Glutamatergic neuron (in vitro differentiated cells): ENCODE measurements around the gene PPM1L. TPM values are rescaled to one million over a fixed set of nuclear protein-coding genes. Genes with fewer than 3 reads are reported as not detected.
A peak's percentile ranks its signal among the peaks of the same experiment; 100 is the strongest.
"Not testable (repeated sequence)": the region's sequence is repeated elsewhere in the genome, so short reads cannot be mapped to it uniquely, and the experiment has no call there.

Source experiments
- DNase-seq: peaks from one replicate; pipeline ENCODE4 v3.0.0; 2022
- H3K27ac Mint-ChIP-seq: one replicate; pipeline ENCODE4 v1.8.0; 2020; ENCODE audit warnings: mild to moderate bottlenecking, mixed read lengths, inconsistent platforms; ENCODE audit not compliant: unreplicated experiment
- H3K27me3 Mint-ChIP-seq: one replicate; pipeline ENCODE4 v1.8.0; 2020; ENCODE audit warnings: mild to moderate bottlenecking, moderate library complexity, mixed read lengths, inconsistent platforms; ENCODE audit not compliant: unreplicated experiment
- H3K36me3 Mint-ChIP-seq: one replicate; pipeline ENCODE4 v1.8.0; 2020; ENCODE audit warnings: mild to moderate bottlenecking, mixed read lengths, inconsistent platforms; ENCODE audit not compliant: unreplicated experiment
- H3K4me1 Mint-ChIP-seq: one replicate; pipeline ENCODE4 v1.8.0; 2020; ENCODE audit warnings: mild to moderate bottlenecking, low read depth, mixed read lengths, inconsistent platforms; ENCODE audit not compliant: unreplicated experiment
- H3K4me3 Mint-ChIP-seq: one replicate; pipeline ENCODE4 v1.8.0; 2020; ENCODE audit warnings: mild to moderate bottlenecking, mixed read lengths, inconsistent platforms; ENCODE audit not compliant: unreplicated experiment
- H3K9me3 Mint-ChIP-seq: one replicate; pipeline ENCODE4 v1.8.0; 2020; ENCODE audit warnings: mild to moderate bottlenecking, moderate library complexity, mixed read lengths, inconsistent platforms; ENCODE audit not compliant: unreplicated experiment
- total RNA-seq: library from RNA; stranded (reverse); fragmentation: NEBNext Ultra II Directional; extraction: Animal tissue kit (Norgen Biotek cat#: 25700); gene quantifications from one replicate; pipeline ENCODE4 v1.2.1, GENCODE V29; 2021; ENCODE audit not compliant: unreplicated experiment
- TF ChIP-seq, protein P1 (sequence below): fragments of 200-600 bp; sonication (generic); IDR thresholded peaks from one replicate; pipeline ENCODE4 v1.5.0; 2021; ENCODE audit not compliant: partially characterized antibody, unreplicated experiment

The PPM1L gene
- total RNA-seq, 1 donor from 2014 or later: 81.4 TPM

DNA sequence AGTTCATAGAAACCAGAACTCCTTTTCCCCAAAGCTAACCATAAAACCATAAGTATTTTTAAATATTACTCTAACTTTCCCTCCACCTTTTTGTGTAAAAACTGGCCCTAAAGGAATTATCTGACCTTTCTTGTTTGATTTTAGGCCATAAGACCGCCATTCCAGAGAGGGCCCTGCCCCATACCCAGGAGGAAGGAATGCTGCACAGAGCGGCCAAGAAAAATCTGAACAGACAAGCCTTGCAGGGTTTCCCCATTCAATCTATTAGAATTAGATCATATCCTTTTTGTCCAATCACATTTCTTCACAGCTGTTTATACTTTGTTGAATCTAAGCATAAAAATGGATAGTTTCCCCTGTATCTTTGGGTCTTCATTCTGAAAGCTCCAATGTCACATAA lies 252.1 kb downstream of the PPM1L start:
- no peaks in the 10 kb centered on the region for H3K27me3 Mint-ChIP-seq
- H3K36me3 Mint-ChIP-seq: peaks cover 5% of the 10 kb centered on the region
- no peak overlapping the region for H3K4me3 Mint-ChIP-seq

DNA sequence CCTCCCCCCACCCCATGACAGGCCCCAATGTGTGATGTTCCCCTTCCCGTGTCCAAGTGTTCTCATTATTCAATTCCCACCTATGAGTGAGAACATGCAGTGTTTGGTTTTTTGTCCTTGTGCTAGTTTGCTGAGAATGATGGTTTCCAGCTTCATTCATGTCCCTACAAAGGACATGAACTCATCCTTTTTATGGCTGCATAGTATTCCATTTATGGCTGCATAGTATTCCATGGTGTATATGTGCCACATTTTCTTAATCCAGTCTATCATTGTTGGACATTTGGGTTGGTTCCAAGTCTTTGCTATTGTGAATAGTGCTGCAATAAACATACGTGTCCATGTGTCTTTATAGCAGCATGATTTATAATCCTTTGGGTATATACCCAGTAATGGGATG lies 254.1 kb downstream of the PPM1L start:
- not testable (repeated sequence) for H3K4me3 Mint-ChIP-seq, H3K27me3 Mint-ChIP-seq, H3K9me3 Mint-ChIP-seq, H3K27ac Mint-ChIP-seq, H3K36me3 Mint-ChIP-seq, DNase-seq
- peaks cover 20% of the 10 kb centered on the region for H3K4me1 Mint-ChIP-seq

More for the DNA sequence above, 252.1 kb downstream of the PPM1L start:
- no peak for DNase-seq
- TF ChIP-seq, protein P1, sequence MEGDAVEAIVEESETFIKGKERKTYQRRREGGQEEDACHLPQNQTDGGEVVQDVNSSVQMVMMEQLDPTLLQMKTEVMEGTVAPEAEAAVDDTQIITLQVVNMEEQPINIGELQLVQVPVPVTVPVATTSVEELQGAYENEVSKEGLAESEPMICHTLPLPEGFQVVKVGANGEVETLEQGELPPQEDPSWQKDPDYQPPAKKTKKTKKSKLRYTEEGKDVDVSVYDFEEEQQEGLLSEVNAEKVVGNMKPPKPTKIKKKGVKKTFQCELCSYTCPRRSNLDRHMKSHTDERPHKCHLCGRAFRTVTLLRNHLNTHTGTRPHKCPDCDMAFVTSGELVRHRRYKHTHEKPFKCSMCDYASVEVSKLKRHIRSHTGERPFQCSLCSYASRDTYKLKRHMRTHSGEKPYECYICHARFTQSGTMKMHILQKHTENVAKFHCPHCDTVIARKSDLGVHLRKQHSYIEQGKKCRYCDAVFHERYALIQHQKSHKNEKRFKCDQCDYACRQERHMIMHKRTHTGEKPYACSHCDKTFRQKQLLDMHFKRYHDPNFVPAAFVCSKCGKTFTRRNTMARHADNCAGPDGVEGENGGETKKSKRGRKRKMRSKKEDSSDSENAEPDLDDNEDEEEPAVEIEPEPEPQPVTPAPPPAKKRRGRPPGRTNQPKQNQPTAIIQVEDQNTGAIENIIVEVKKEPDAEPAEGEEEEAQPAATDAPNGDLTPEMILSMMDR: no peak
- H3K27ac Mint-ChIP-seq: peak overlapping the region; percentile 36
- peaks cover 2% of the 10 kb centered on the region for H3K9me3 Mint-ChIP-seq
- peaks cover 9% of the 10 kb centered on the region for H3K4me1 Mint-ChIP-seq

- no peak overlapping the region for H3K4me3 Mint-ChIP-seq
These were observed 259.1 kb downstream of the PPM1L start for GRCh38 chr3:161014843-161015749.

DNA sequence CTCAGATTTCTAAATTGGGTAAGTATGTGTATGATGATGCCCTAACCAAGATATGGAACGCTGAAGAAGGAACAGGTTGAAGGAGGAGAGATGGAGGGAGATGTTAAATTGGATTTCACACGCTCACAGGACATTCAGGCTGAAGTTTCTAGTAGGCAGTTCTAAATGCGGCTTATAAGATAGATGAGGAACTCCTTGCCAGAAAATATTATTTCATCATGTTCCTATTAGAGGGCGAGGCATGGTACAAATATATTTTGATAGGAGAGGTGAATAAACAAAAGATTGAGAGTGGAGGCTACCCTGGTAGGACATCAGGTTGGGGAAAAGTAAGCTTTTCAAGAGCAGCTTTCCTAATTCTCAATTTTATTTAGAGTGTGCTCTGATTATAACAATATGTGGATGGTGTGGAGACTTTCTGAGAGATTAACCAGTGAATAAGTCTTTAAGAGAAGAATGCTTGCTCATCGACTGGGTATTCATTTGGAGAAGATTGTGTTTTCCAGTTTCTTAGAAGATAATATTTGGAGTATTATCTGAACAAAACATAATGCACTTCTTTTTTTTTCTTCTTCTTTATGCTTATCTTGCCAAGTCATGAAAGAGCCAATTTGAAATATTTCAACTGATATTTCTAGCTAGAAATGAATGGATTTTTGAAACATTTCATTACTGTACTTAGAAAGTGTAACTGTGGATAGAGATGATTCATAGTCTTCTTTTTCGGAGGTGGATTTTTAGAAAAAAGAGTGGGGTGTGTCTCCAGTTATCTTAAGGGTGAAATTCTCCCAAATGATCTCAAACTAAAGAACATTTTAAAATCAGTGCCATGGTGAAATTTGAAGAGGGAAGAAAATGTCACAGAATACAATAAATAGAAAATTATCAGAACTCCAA lies 260.6 kb downstream of the PPM1L start:
- no peaks in the 10 kb centered on the region for H3K27me3 Mint-ChIP-seq
- H3K4me3 Mint-ChIP-seq: no peak overlapping the region
- H3K9me3 Mint-ChIP-seq: peaks cover 2% of the 10 kb centered on the region
- H3K27ac Mint-ChIP-seq: no peak overlapping the region
- peaks cover 21% of the 10 kb centered on the region for H3K4me1 Mint-ChIP-seq
- TF ChIP-seq, protein P1: no peak
- DNase-seq: no peak
- peaks cover 4% of the 10 kb centered on the region for H3K36me3 Mint-ChIP-seq

More at GRCh38 chr3:161014843-161015749, 259.1 kb downstream of the PPM1L start:
- H3K9me3 Mint-ChIP-seq: peaks cover 2% of the 10 kb centered on the region
- peak; percentile 21 for DNase-seq
- H3K27me3 Mint-ChIP-seq: no peaks in the 10 kb centered on the region
- peaks cover 21% of the 10 kb centered on the region for H3K4me1 Mint-ChIP-seq
- peak overlapping the region; percentile 91 for H3K27ac Mint-ChIP-seq
- TF ChIP-seq, protein P1: no peak
- H3K36me3 Mint-ChIP-seq: peaks cover 5% of the 10 kb centered on the region

DNA sequence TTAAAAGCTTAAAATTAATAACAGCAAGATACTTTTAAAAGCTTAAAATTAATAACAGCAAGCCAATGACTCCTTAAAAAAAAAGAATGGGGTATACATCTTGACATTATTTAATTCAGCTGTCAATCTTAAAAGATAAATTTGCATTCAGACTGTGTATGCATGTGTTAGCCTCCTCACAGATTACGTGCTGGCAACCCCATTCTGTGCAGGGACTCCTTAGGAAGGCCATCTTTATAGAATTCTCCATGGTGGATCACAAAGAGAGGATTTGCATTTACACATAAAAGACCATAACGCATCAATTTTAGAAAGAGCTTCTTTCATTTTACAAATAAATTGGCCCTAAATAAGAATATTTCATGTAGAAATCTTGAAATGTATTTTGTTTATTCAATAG lies 261.9 kb downstream of the PPM1L start:
- Mint-ChIP-seq H3K36me3 (peaks cover 4% of the 10 kb centered on the region), H3K27ac (no peak overlapping the region), H3K4me1 (peaks cover 21% of the 10 kb centered on the region), H3K4me3 (no peak overlapping the region), H3K9me3 (peaks cover 6% of the 10 kb centered on the region), H3K27me3 (no peaks in the 10 kb centered on the region)
- no peak for DNase-seq
- TF ChIP-seq, protein P1: no peak
